ENCODE measurements around the gene BIK. TPM values are rescaled to one million over a fixed set of nuclear protein-coding genes. Genes with fewer than 3 reads are reported as not detected.

The BIK gene
- total and polyA plus RNA-seq, 2 donors, result 5.5 to 6.8 TPM

DNA sequence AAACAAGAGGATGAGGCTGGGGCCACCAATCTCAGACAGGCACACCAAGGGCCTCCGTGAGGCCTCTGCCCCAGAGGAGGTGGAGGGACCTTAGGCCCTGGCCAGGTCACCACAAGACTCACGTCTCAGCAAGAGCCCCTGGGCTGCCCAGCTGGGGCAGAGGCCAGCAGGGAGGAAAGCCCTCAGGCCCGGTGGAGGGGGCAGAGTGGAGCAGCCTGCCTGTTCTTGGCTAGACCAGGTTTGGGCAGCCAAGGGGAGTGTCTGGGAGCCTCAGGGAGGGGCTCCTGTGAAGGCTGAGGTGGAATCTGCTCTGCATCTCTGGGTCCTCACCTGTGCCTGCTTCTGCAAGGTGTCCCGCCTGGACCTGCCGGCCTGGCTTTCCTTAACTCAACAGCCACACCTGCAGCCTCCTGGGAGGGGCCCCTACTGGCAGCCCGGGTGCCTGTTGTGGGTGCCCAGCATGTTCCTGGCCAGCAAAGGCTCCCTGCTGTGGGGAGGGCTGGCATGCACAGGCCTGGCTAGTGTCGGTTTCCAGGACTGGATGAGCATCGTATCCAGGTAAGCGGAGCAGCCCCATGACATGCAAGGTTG is 64.5 kb downstream of the BIK start:
- Histone ChIP-seq H3K36me3 (ENCODE audit: control insufficient read depth in 2 of 2, insufficient read depth in 2 of 2, low read length in 1 of 2) (peaks cover 51 to 52% of the 10 kb centered on the region in 2 donors), H3K9me3 (ENCODE audit: control insufficient read depth in 2 of 2, insufficient read depth in 1 of 2, low read length in 1 of 2) (peaks cover 0 to 8% of the 10 kb centered on the region in 2 donors), H3K4me3 (ENCODE audit: low read length in 2 of 2) (no peak overlapping the region), H3K27ac (ENCODE audit: low read depth in 1 of 2, low read length in 1 of 2) (no peak overlapping the region), H3K27me3 (ENCODE audit: control insufficient read depth in 2 of 2, insufficient read depth in 1 of 2, low read length in 1 of 2) (no peaks in the 10 kb centered on the region), H3K4me1 (ENCODE audit: control insufficient read depth in 2 of 2, insufficient read depth in 2 of 2, low read length in 2 of 2) (no peaks in the 10 kb centered on the region)
- WGBS, result 94% methylated on average over 9 of the region's 9 CpGs
- DNase-seq (ENCODE audit: low read depth in 6 of 9, low spot score in 9 of 9), result no peak

DNA sequence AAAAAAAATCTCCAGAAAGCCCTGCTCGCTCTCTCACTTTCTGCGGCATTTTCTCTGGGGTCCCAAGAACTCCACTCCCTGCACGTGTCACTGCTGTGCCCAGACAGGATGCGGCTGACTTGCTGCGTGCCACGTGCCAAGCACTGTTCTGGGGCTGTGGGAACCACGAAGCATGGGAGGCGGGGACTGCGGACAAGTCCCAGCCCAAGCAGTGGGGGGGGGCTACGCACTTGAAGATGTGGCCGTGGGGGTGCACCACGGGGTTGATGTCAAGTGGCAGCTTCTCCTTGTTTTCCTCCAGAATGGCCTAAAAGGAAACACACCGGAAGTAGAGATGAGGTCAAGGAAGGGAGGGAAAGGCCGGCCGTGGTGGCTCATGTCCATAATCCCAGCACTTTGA is 65.5 kb downstream of the BIK start:
- DNase-seq (ENCODE audit: low read depth in 6 of 9, low spot score in 9 of 9), result no peak
- H3K4me3 ChIP-seq (ENCODE audit: low read length in 2 of 2), result no peak overlapping the region
- 87% methylated on average over 15 of the region's 15 CpGs for WGBS
- peaks cover 46 to 56% of the 10 kb centered on the region in 2 donors for H3K36me3 ChIP-seq (ENCODE audit: control insufficient read depth in 2 of 2, insufficient read depth in 2 of 2, low read length in 1 of 2)
- H3K9me3 ChIP-seq (ENCODE audit: control insufficient read depth in 2 of 2, insufficient read depth in 1 of 2, low read length in 1 of 2), result peaks cover 0 to 8% of the 10 kb centered on the region in 2 donors
- no peaks in the 10 kb centered on the region for H3K27me3 ChIP-seq (ENCODE audit: control insufficient read depth in 2 of 2, insufficient read depth in 1 of 2, low read length in 1 of 2)
- no peaks in the 10 kb centered on the region for H3K4me1 ChIP-seq (ENCODE audit: control insufficient read depth in 2 of 2, insufficient read depth in 2 of 2, low read length in 2 of 2)
- H3K27ac ChIP-seq (ENCODE audit: low read depth in 1 of 2, low read length in 1 of 2), result no peak overlapping the region

DNA sequence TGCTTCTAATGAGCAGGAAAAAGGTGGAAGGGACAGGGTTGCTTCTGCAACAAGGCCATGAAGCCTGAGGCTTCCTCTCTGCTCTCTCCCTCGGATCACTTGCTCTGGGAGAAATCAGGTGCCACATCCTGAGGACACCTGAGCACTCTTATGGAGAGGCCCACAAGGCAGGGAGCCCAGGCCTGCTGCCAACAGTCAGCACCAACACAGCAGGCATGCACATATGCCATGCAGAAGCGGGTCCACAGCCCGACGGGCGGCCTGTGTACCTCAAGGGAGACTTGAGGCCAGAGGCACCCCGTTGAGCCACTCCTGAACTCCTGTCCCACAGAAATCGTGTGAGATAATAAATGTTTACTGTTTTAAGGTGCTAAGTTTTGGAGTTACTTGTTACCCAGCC is 66.9 kb downstream of the BIK start:
- no peak for DNase-seq (ENCODE audit: low read depth in 6 of 9, low spot score in 9 of 9)
- H3K4me1 ChIP-seq (ENCODE audit: control insufficient read depth in 2 of 2, insufficient read depth in 2 of 2, low read length in 2 of 2), result no peaks in the 10 kb centered on the region
- peaks cover 0 to 8% of the 10 kb centered on the region in 2 donors for H3K9me3 ChIP-seq (ENCODE audit: control insufficient read depth in 2 of 2, insufficient read depth in 1 of 2, low read length in 1 of 2)
- no peaks in the 10 kb centered on the region for H3K27me3 ChIP-seq (ENCODE audit: control insufficient read depth in 2 of 2, insufficient read depth in 1 of 2, low read length in 1 of 2)
- H3K27ac ChIP-seq (ENCODE audit: low read depth in 1 of 2, low read length in 1 of 2), result no peak overlapping the region
- H3K4me3 ChIP-seq (ENCODE audit: low read length in 2 of 2), result no peak overlapping the region
- 97% methylated on average over 7 of the region's 7 CpGs for WGBS
- H3K36me3 ChIP-seq (ENCODE audit: control insufficient read depth in 2 of 2, insufficient read depth in 2 of 2, low read length in 1 of 2), result peaks cover 32 to 47% of the 10 kb centered on the region in 2 donors

Other genes starting within 250 kb of the BIK start
- 27.0 TPM for gene PACSIN2, start 95.6 kb upstream of the BIK start, total RNA-seq
- gene PACSIN2, start 95.6 kb upstream of the BIK start, polyA plus RNA-seq, result 36.0 TPM
- 10.2 TPM for gene TTLL1, start 21.4 kb upstream of the BIK start, total RNA-seq
- gene TTLL1, start 21.4 kb upstream of the BIK start, polyA plus RNA-seq, result 8.4 TPM
- gene MCAT, start 32.6 kb downstream of the BIK start, total RNA-seq, result 11.7 TPM
- gene MCAT, start 32.6 kb downstream of the BIK start, polyA plus RNA-seq, result 12.3 TPM
- gene TSPO, start 40.8 kb downstream of the BIK start, total RNA-seq, result 32.0 TPM
- gene TSPO, start 40.8 kb downstream of the BIK start, polyA plus RNA-seq, result 93.2 TPM
- gene TTLL12, start 76.4 kb downstream of the BIK start, total RNA-seq, result 14.4 TPM
- 16.1 TPM for gene TTLL12, start 76.4 kb downstream of the BIK start, polyA plus RNA-seq
- 0.52 TPM for gene SCUBE1, start 232.6 kb downstream of the BIK start, total RNA-seq
- 0.30 TPM for gene SCUBE1, start 232.6 kb downstream of the BIK start, polyA plus RNA-seq

Measured in thymus (tissue), 11 donors.